ENCODE measurements around the gene TP53RK. TPM values are rescaled to one million over a fixed set of nuclear protein-coding genes. Genes with fewer than 3 reads are reported as not detected.
A peak's percentile ranks its signal among the peaks of the same experiment; 100 is the strongest.

Gene TP53RK
- total and polyA plus RNA-seq, 7 donors, result 8.4 to 24.4 (median 10.2) TPM

DNA sequence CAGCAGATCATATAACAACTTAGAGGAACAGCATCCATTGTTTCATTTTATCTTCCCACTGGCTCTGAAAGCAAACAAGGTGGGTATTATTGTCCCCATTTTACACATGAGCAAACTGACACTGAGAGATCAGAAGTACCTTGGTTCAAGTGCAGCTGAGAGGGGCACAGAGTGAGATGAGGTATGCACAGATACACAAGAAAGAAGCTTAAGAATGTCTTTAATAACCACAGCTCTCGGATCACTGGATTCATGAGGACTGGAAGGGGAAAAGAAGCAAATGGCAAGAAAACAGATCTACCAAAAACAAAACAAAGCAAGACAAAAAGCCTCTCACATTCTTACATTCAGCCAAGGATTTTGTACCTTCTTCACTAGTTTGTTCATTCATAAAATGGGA, 30.8 kb upstream of the TP53RK start:
- no peak for DNase-seq
- WGBS, 2 donors, result 85 to 98% methylated on average over 1 of the region's 1 CpG
- TF ChIP-seq EP300 (IDR thresholded peaks at IDR 0.05) (no peak), POLR2AphosphoS5 (IDR thresholded peaks at IDR 0.05) (no peak), POLR2A (IDR thresholded peaks at IDR 0.05) (no peak)
- TF ChIP-seq, protein P1, sequence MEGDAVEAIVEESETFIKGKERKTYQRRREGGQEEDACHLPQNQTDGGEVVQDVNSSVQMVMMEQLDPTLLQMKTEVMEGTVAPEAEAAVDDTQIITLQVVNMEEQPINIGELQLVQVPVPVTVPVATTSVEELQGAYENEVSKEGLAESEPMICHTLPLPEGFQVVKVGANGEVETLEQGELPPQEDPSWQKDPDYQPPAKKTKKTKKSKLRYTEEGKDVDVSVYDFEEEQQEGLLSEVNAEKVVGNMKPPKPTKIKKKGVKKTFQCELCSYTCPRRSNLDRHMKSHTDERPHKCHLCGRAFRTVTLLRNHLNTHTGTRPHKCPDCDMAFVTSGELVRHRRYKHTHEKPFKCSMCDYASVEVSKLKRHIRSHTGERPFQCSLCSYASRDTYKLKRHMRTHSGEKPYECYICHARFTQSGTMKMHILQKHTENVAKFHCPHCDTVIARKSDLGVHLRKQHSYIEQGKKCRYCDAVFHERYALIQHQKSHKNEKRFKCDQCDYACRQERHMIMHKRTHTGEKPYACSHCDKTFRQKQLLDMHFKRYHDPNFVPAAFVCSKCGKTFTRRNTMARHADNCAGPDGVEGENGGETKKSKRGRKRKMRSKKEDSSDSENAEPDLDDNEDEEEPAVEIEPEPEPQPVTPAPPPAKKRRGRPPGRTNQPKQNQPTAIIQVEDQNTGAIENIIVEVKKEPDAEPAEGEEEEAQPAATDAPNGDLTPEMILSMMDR (IDR thresholded peaks at IDR 0.05), result no peak
- intact Hi-C loops (cut with DNase I), result no loop called here
- H3K9me3 ChIP-seq, result peaks cover 0 to 8% (median 3%) of the 10 kb centered on the region in 4 donors
- H3K4me3 ChIP-seq, result no peak overlapping the region
- no peaks in the 10 kb centered on the region for H3K4me1 ChIP-seq
- no peak overlapping the region for H3K27ac ChIP-seq
- H3K27me3 ChIP-seq, result no peaks in the 10 kb centered on the region
- peaks cover 0 to 7% (median 0%) of the 10 kb centered on the region in 4 donors for H3K36me3 ChIP-seq

DNA sequence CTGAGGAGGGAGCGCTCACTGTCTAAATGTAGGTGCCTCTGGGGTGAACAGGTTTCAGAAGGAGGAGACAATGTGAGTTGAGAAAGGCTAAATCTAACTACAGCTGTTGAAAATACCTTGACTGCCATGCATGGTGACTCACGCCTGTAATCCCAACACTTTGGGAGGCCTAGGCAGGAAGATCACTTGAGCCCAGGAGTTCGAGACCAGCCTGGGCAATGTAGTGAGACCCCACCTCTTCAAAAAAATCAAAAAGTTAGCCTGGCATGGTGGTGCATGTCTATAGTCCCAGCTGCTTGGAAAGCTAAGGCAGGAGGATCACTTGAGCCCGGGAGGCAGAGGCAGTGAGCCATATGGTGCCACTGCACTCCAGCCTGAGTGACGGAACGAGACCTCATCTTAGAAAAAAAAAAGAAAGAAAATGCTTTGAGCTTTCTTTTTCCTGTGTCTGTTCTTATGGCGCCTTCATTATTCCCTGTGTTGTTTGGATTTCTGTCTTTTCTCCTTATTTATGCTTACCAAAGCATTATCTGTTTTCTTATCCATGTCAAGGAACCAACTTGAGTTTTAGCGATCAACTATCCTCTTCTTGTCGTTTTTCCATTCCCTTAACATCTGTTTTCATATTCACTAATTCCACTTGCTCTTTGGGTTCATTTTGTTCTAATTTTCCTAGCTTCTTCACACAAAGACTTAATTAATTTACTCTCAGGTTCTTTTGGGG, 28.7 kb upstream of the TP53RK start:
- Histone ChIP-seq H3K9me3 (peaks cover 0 to 8% (median 3%) of the 10 kb centered on the region in 4 donors), H3K4me1 (no peaks in the 10 kb centered on the region), H3K36me3 (peaks cover 0 to 7% (median 0%) of the 10 kb centered on the region in 4 donors), H3K4me3 (no peak overlapping the region), H3K27ac (no peak overlapping the region), H3K27me3 (no peaks in the 10 kb centered on the region)
- intact Hi-C loops (cut with DNase I), result no loop called here
- WGBS, 2 donors, result 94 to 95% methylated on average over 9 of the region's 9 CpGs
- no peak for DNase-seq
- TF ChIP-seq POLR2AphosphoS5 (IDR thresholded peaks at IDR 0.05), result no peak
- no peak for TF ChIP-seq EP300 (IDR thresholded peaks at IDR 0.05)
- TF ChIP-seq, protein P1 (IDR thresholded peaks at IDR 0.05), result no peak
- no peak for TF ChIP-seq POLR2A (IDR thresholded peaks at IDR 0.05)

DNA sequence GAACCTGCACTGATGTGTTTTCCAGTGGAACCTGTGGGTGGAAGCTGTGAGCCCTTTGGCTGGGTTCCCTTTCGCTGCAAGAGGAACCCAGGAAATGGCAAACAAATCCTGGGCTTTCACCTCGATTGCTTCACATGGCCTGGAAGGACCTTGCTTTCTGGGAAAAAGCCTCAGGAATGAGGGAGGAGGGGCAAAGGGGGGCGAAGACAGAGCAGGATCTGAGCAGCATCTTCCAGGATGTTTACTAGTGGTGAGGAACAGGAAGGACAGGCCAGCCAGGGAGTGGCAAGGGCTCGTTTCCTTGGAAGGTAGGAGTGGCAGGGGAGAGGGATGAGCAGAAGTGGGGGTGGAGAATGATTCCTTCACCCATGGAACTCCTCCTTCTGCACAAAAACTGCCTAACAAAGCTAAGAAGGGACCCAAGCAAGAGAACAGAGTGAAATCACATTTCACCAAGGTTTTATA, 26.1 kb upstream of the TP53RK start:
- Histone ChIP-seq H3K9me3 (no peaks in the 10 kb centered on the region), H3K4me3 (no peak overlapping the region), H3K27ac (peak overlapping the region in 1 of 4 donors; percentile 5), H3K36me3 (peaks cover 0 to 2% (median 0%) of the 10 kb centered on the region in 4 donors), H3K4me1 (peaks cover 0 to 17% (median 4%) of the 10 kb centered on the region in 4 donors), H3K27me3 (no peaks in the 10 kb centered on the region)
- intact Hi-C loops (cut with DNase I), result no loop called here
- 16 to 44% methylated on average over 4 of the region's 4 CpGs for WGBS, 2 donors
- TF ChIP-seq POLR2AphosphoS5 (IDR thresholded peaks at IDR 0.05), result peak; percentile 20 to 46 (median 22)
- TF ChIP-seq POLR2A (IDR thresholded peaks at IDR 0.05), result no peak
- no peak for TF ChIP-seq EP300 (IDR thresholded peaks at IDR 0.05)
- TF ChIP-seq, protein P1 (IDR thresholded peaks at IDR 0.05), result no peak
- DNase-seq, result peak; percentile 82

DNA sequence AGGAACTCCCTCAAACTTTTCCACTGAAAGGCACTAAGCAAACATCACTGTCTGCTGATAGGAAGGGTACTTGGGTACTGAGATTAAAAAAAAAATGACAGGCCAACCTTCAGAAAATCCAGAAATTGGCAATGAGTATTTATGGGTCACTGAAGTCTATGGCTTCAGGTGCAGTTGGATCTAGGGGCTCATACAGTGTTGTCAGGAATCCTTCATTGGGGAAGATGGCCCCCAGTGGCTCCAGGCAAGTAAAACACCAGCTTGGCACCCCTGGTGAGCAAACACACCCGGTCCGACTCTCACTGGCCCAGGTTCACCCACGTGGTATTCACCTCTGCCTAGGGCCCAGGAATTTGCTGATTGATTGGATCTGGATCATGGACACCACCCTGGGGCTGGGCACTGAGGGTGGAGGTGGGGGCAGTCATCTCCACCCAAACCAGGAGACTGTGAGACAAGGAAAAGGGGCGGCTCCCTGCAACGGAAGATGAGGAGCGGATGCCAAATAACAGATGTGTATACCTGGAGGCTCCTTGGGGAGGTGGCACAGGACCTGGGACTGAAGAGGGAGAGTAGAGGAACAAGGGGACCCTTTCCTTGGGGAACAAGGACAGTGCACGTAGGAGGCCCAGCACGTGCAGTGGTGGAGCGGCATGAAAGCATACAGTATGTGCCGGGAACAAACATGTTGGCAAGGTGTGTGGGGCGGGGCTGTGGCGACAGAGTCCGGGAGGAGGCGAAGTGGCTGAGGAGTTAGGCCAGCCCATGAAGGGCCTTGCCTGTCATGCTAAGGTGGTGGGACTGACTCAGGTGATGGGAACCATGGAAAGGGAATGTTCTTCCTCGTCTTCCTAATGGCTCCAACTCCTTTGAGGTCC, 25.0 kb upstream of the TP53RK start:
- H3K36me3 ChIP-seq, result no peaks in the 10 kb centered on the region
- H3K27me3 ChIP-seq, result no peaks in the 10 kb centered on the region
- DNase-seq, result no peak
- intact Hi-C loops (cut with DNase I), result no loop called here
- WGBS, 2 donors, result 27 to 71% methylated on average over 15 of the region's 15 CpGs
- peaks cover 0 to 23% (median 9%) of the 10 kb centered on the region in 4 donors for H3K4me1 ChIP-seq
- no peak for TF ChIP-seq EP300 (IDR thresholded peaks at IDR 0.05)
- no peak for TF ChIP-seq POLR2A (IDR thresholded peaks at IDR 0.05)
- no peak for TF ChIP-seq POLR2AphosphoS5 (IDR thresholded peaks at IDR 0.05)
- TF ChIP-seq, protein P1 (IDR thresholded peaks at IDR 0.05), result no peak
- peak overlapping the region in 1 of 4 donors; percentile 5 for H3K27ac ChIP-seq
- H3K9me3 ChIP-seq, result no peaks in the 10 kb centered on the region
- H3K4me3 ChIP-seq, result no peak overlapping the region
